Heart left ventricle (tissue), 16 donors: Measurements from ENCODE around the gene GPR107. TPM values are rescaled to one million over a fixed set of nuclear protein-coding genes. Genes with fewer than 3 reads are reported as not detected.
"Not testable (repeated sequence)": the region's sequence is repeated elsewhere in the genome, so short reads cannot be mapped to it uniquely, and the experiment has no call there.

Source experiments
- ATAC-seq, 4 donors: fragments of 200-7000 bp; cut with Tn5 transposase; one replicate each; pipeline ENCODE4 v1.9.1; 2020 to 2022; ENCODE audit warnings: moderate library complexity in 4 of 4, mild to moderate bottlenecking in 3 of 4, moderate number of reproducible peaks in 1 of 4
- DNase-seq, 5 donors: peaks; one replicate each; pipeline ENCODE4 v3.0.0-alpha.2; 2020
- H3K27ac ChIP-seq, 12 donors: fragments of 200-600 bp; sonication (generic) in 4 of 12; one replicate each; pipeline versions ENCODE4 v1.5.0 to v1.8.0; 2016 to 2022; ENCODE audit warnings: mild to moderate bottlenecking in 2 of 12
- H3K27me3 ChIP-seq, 9 donors: fragments of 200-600 bp; sonication (generic) in 2 of 9; one replicate each; pipeline versions ENCODE4 v1.5.1 to v1.8.0; 2016 to 2022; ENCODE audit warnings: mild to moderate bottlenecking in 3 of 9
- H3K36me3 ChIP-seq, 9 donors: fragments of 200-600 bp; sonication (generic) in 2 of 9; one replicate each; pipeline versions ENCODE4 v1.5.0 to v1.8.0; 2018 to 2022; ENCODE audit warnings: mild to moderate bottlenecking in 2 of 9
- H3K4me1 ChIP-seq, 12 donors: fragments of 200-600 bp; sonication (generic) in 4 of 12; one replicate each; pipeline versions ENCODE4 v1.5.0 to v1.8.0; 2016 to 2022; ENCODE audit warnings: mild to moderate bottlenecking in 3 of 12
- H3K4me3 ChIP-seq, 12 donors: fragments of 200-600 bp; sonication (generic) in 4 of 12; one replicate each; pipeline versions ENCODE4 v1.5.0 to v1.8.0; 2017 to 2022; ENCODE audit warnings: mild to moderate bottlenecking in 9 of 12, moderate library complexity in 4 of 12
- H3K9me3 ChIP-seq, 12 donors: fragments of 200-600 bp; sonication (generic) in 4 of 12; one replicate each; pipeline versions ENCODE4 v1.5.0 to v1.8.0; 2016 to 2022; ENCODE audit warnings: mild to moderate bottlenecking in 1 of 12
- CTCF ChIP-seq, 12 donors: fragments of 200-600 bp; sonication (generic) in 4 of 12; IDR thresholded peaks; one replicate each; pipeline versions ENCODE4 v1.5.0 to v1.8.0; 2018 to 2022; ENCODE audit warnings: antibody characterized with exemption in 12 of 12, mild to moderate bottlenecking in 5 of 12
- POLR2A ChIP-seq, 2 donors: fragments of 450-650 bp; IDR thresholded peaks; one replicate each; pipeline ENCODE4 v1.6.1; 2017; ENCODE audit warnings: antibody characterized with exemption in 2 of 2, mild to moderate bottlenecking in 2 of 2, moderate library complexity in 2 of 2
- WGBS, 4 donors: extraction: QIAGEN DNeasy Blood & Tissue Kit in 2 of 4; methylation state at CpG; one replicate each; pipeline versions ENCODE4 v1.1.5 to v1.1.7; 2013 to 2018; 5-methylcytosine and 5-hydroxymethylcytosine counted together
- intact Hi-C, 10 donors: fragments of 100-400 bp; cut with DNase I; formaldehyde crosslinking; loops; one replicate each; pipeline versions ENCODE4 v1.11.1 to v1.14.2; 2022
- polyA plus RNA-seq, 2 donors: library from polyadenylated mRNA; stranded (reverse); fragments of 200-250 nt; gene quantifications; one replicate each; pipeline ENCODE4 v1.2.3, GENCODE V29; 2013
- total RNA-seq, 9 donors: library from RNA; depleted of rRNA in 2 of 9; stranded (reverse); fragments of >200 nt in 2 of 9; fragmentation: NEBNext Ultra II Directional in 3 of 9; extraction: Animal tissue kit (Norgen Biotek cat#: 25700) in 3 of 9; gene quantifications; one replicate each; pipeline versions ENCODE4 v1.1.0 to v1.2.4, GENCODE V29; 2016 to 2023
- donor health status: ischemic (EF 13 %, LVEDD 7.1; RV severe dilation, severe dysfunction).
- donor health status: healthy with polysubstance abuse.
- donor health status: DM: no; HTN: yes; CAD: no.
- donor health status: DM: no; HTN: no; CAD: no.
- donor health status: ischemic (EF 25% LVEDD 6.9; RV normal size, moderate dysfunction).
- donor health status: ischemic (EF 25% LVEDD 5.7; RV mildly dilated, moderate dysfunction).
- donor health status: healthy.
- donor health status: DM: yes; HTN: yes; CAD: no.
- donor health status: ischemic (EF 35%, LVEDD 5.7; RV mildly dilated, moderate dysfunction).
- donor health status: nonischemic (EF 11% LVEDD 7.7; RV severe dilation, severe dysfunction).
- donor health status: DM: yes; HTN: yes; CAD: no.
- donor health status: PGD.
- donor health status: ischemic (EF 29% LVEDD 5.4; RV normal size, mild dysfunction).
- donor health status: nonischemic (EF 23%, LVEDD 6.1; RV moderate dilation, normal function).

The GPR107 gene
- total and polyA plus RNA-seq, 11 donors, result 7.0 to 33.2 (median 21.3) TPM

- Histone ChIP-seq H3K4me1 (peaks cover 0 to 43% (median 15%) of the 10 kb centered on the region in 12 donors), H3K27me3 (no peaks in the 10 kb centered on the region), H3K9me3 (peaks cover 0 to 8% (median 0%) of the 10 kb centered on the region in 12 donors), H3K36me3 (peaks cover 0 to 5% (median 0%) of the 10 kb centered on the region in 9 donors), H3K4me3 (no peak overlapping the region), H3K27ac (peak overlapping the region in 1 of 12 donors; percentile 59)
- intact Hi-C loops, result no loop called here
- 95 to 99% (median 96%) methylated on average over 4 of the region's 4 CpGs for WGBS, 4 donors
- DNase-seq, result no peak
- no peak for ATAC-seq
- TF ChIP-seq POLR2A (IDR thresholded peaks at IDR 0.05) (no peak), CTCF (IDR thresholded peaks at IDR 0.05) (no peak)
Measured at GRCh38 chr9:130018265-130018664, 35.4 kb upstream of the GPR107 start.

- no peak for ATAC-seq
- TF ChIP-seq CTCF (IDR thresholded peaks at IDR 0.05) (no peak), POLR2A (IDR thresholded peaks at IDR 0.05) (no peak)
- Histone ChIP-seq H3K27ac (peak overlapping the region in 2 of 12 donors; percentile 14 to 80), H3K9me3 (peaks cover 0 to 8% (median 0%) of the 10 kb centered on the region in 12 donors), H3K27me3 (no peaks in the 10 kb centered on the region), H3K36me3 (peaks cover 0 to 5% (median 0%) of the 10 kb centered on the region in 9 donors), H3K4me1 (peaks cover 0 to 59% (median 16%) of the 10 kb centered on the region in 12 donors), H3K4me3 (no peak overlapping the region)
- WGBS, 4 donors, result 51 to 64% (median 60%) methylated on average over 7 of the region's 7 CpGs
- intact Hi-C loops, result no loop called here
- no peak for DNase-seq
Measured at GRCh38 chr9:130020618-130021017, 33.1 kb upstream of the GPR107 start.

- Histone ChIP-seq H3K9me3 (peaks cover 0 to 3% (median 0%) of the 10 kb centered on the region in 12 donors), H3K27me3 (no peaks in the 10 kb centered on the region), H3K27ac (peak overlapping the region in 2 of 12 donors; percentile 14 to 80), H3K4me1 (peaks cover 0 to 64% (median 16%) of the 10 kb centered on the region in 12 donors), H3K4me3 (no peak overlapping the region), H3K36me3 (peaks cover 0 to 5% (median 0%) of the 10 kb centered on the region in 9 donors)
- DNase-seq (no peak), ATAC-seq (no peak)
- WGBS, 4 donors, result 38 to 59% (median 53%) methylated on average over 2 of the region's 2 CpGs
- intact Hi-C loops, result no loop called here
- no peak for TF ChIP-seq CTCF (IDR thresholded peaks at IDR 0.05)
- no peak for TF ChIP-seq POLR2A (IDR thresholded peaks at IDR 0.05)
Measured at GRCh38 chr9:130021123-130021522, 32.6 kb upstream of the GPR107 start.

GRCh38 chr9:130021842-130022241 lies 31.9 kb upstream of the GPR107 start:
- peak overlapping the region in 1 of 12 donors; percentile 80 for H3K27ac ChIP-seq
- H3K27me3 ChIP-seq, intact Hi-C loops, H3K36me3 ChIP-seq, DNase-seq, H3K4me3 ChIP-seq, ATAC-seq, H3K9me3 ChIP-seq: not testable (repeated sequence)
- peaks cover 0 to 69% (median 17%) of the 10 kb centered on the region in 12 donors for H3K4me1 ChIP-seq
- 89 to 98% (median 95%) methylated on average over 3 of the region's 3 CpGs for whole genome bisulfite sequencing, 4 donors
